Motor neuron (in vitro differentiated cells): Measurements from ENCODE around the gene TAS1R2. TPM values are rescaled to one million over a fixed set of nuclear protein-coding genes. Genes with fewer than 3 reads are reported as not detected.
"Not testable (repeated sequence)": the region's sequence is repeated elsewhere in the genome, so short reads cannot be mapped to it uniquely, and the experiment has no call there.

Source experiments
- ATAC-seq, 8 experiments: fragments of 200-7000 bp; cut with Tn5 transposase; replicated peaks in 6 of 8; 2 replicates each; pipeline ENCODE4 v1.8.0; 2021; ENCODE audit warnings: mild to moderate bottlenecking in 8 of 8, moderate library complexity in 8 of 8
- H3K27ac ChIP-seq, 2 donors: fragments of 250-450 bp; sonication (Bioruptor Pico); 2 replicates each; pipeline ENCODE4 v1.9.0; 2021; ENCODE audit warnings: antibody characterized with exemption in 2 of 2, mild to moderate bottlenecking in 2 of 2, moderate library complexity in 1 of 2
- H3K4me1 ChIP-seq, 2 donors: fragments of 250-450 bp; sonication (Bioruptor Pico); replicated peaks in 1 of 2; 2 replicates each; pipeline ENCODE4 v1.6.1; 2021; ENCODE audit warnings: antibody characterized with exemption in 2 of 2, mild to moderate bottlenecking in 2 of 2, moderate library complexity in 1 of 2
- H3K4me3 ChIP-seq, 5 donors: fragments of 250-450 bp; sonication (Bioruptor Pico); 2 replicates each; pipeline ENCODE4 v1.9.0; 2021; ENCODE audit warnings: antibody characterized with exemption in 5 of 5, mild to moderate bottlenecking in 5 of 5, moderate library complexity in 4 of 5
- WGBS, 10 experiments: fragments of 450-650 bp; shearing (Covaris generic); methylation state at CpG; one replicate each; pipeline ENCODE4 v1.0.0; 2022; 5-methylcytosine and 5-hydroxymethylcytosine counted together
- in situ Hi-C, 9 experiments: fragments of 400-800 bp; cut with MboI; loops; one replicate each; pipeline ENCODE4 v1.15.0; 2021; ENCODE audit warnings: low sequenced_read_pairs in 9 of 9, low pct_unique_long_range_greater_than_20kb in 2 of 9; ENCODE audit not compliant: unreplicated experiment in 9 of 9
- total RNA-seq, 8 experiments: library from RNA; unstranded; fragments of 300-600 nt; gene quantifications; 2 replicates each; pipeline versions ENCODE4 v1.2.3 to v1.2.4, GENCODE V29; 2022

TAS1R2 gene
- total RNA-seq, 8 experiments from 2014 or later = 0.10 to 0.31 (median 0.21) TPM; not detected in 4

GRCh38 chr1:18898567-18898966 lies 39.1 kb upstream of the TAS1R2 start:
- in situ Hi-C loops = loop anchor here in 1 of 9 experiments (25.0 kb wide), 1 partner anchor 764 kb away; the partner anchor contains the start of gene HTR6

GRCh38 chr1:18895317-18895716 lies 35.9 kb upstream of the TAS1R2 start:
- no peak overlapping the region for H3K4me3 ChIP-seq
- in situ Hi-C loops = loop anchor here in 1 of 9 experiments (25.0 kb wide), 1 partner anchor 767 kb away; the partner anchor contains the start of gene HTR6
- WGBS, 10 experiments = 80 to 100% (median 91%) methylated on average over 1 to 6 of the region's 6 CpGs; no CpG with 5 or more reads in 4 of the 10 experiments
- no peak overlapping the region for H3K27ac ChIP-seq
- no peaks in the 10 kb centered on the region for H3K4me1 ChIP-seq
- ATAC-seq = no peak

More at GRCh38 chr1:18898567-18898966, 39.1 kb upstream of the TAS1R2 start:
- WGBS, 10 experiments = 50 to 100% (median 86%) methylated on average over 1 to 8 of the region's 8 CpGs; no CpG with 5 or more reads in 3 of the 10 experiments
- ATAC-seq = no peak
- Histone ChIP-seq H3K27ac (no peak overlapping the region), H3K4me3 (no peak overlapping the region), H3K4me1 (peaks cover 7 to 8% of the 10 kb centered on the region in 2 donors)

- Histone ChIP-seq H3K4me3 (no peak overlapping the region), H3K27ac (no peak overlapping the region), H3K4me1 (no peaks in the 10 kb centered on the region)
- in situ Hi-C loops = loop anchor here in 1 of 9 experiments (25.0 kb wide), 1 partner anchor 769 kb away; the partner anchor contains the start of gene HTR6
- WGBS, 10 experiments = 41 to 91% (median 85%) methylated on average over 1 to 7 of the region's 7 CpGs; no CpG with 5 or more reads in 1 of the 10 experiments
- peak in 2 of 8 experiments; percentile 48 to 58 for ATAC-seq
Observed at GRCh38 chr1:18893120-18893519, 33.7 kb upstream of the TAS1R2 start.

GRCh38 chr1:18891858-18892257 lies 32.4 kb upstream of the TAS1R2 start:
- not testable (repeated sequence) for H3K27ac ChIP-seq, H3K4me1 ChIP-seq, H3K4me3 ChIP-seq
- peak in 2 of 8 experiments; percentile 17 to 23 for ATAC-seq
- in situ Hi-C loops = loop anchor here in 1 of 9 experiments (25.0 kb wide), 1 partner anchor 770 kb away; the partner anchor contains the start of gene HTR6
- WGBS, 10 experiments = 74 to 90% (median 87%) methylated on average over 2 to 7 of the region's 7 CpGs; no CpG with 5 or more reads in 5 of the 10 experiments

DNA sequence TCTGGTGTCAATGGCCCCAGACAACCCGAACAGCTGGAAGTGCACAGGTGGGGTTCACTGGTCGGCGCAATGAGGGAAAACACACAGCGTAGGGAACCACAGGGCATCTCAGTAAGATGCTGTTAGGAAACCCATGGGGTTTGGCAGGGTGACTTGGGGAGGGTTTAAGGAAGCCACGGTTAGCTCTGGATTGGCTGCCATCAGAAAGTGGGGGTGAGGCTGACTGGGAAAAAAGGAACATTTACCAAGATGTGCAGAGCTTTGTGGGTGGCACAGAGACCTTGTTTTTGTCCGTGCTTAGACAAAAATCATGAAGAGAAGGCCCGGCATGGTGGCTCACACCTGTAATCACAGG lies 31.9 kb upstream of the TAS1R2 start:
- no peaks in the 10 kb centered on the region for H3K4me1 ChIP-seq
- 80 to 100% (median 93%) methylated on average over 1 to 7 of the region's 7 CpGs; no CpG with 5 or more reads in 2 of the 10 experiments for WGBS, 10 experiments
- H3K27ac ChIP-seq = no peak overlapping the region
- no peak for ATAC-seq
- in situ Hi-C loops = loop anchor here in 1 of 9 experiments (25.0 kb wide), 1 partner anchor 771 kb away; the partner anchor contains the start of gene HTR6
- H3K4me3 ChIP-seq = no peak overlapping the region

GRCh38 chr1:18890706-18891425 lies 31.4 kb upstream of the TAS1R2 start:
- ATAC-seq = no peak

DNA sequence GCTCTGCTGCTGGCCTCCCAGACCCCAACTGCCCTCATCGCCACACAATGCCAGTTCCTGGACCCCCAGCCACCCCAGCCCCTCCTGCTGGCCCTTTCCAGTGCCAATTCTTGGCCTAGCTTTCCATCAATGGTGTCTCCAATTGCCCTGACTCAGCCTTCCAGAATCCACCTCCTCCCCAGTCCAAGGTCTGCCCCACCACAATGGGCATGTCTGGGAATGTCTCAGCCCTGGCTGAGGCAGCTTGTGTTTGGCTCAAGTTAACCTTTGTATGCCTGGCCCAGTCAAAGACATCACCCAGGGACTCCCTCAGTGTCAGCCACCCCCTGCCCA lies 26.5 kb upstream of the TAS1R2 start:
- ATAC-seq = no peak
- in situ Hi-C loops = loop anchor here in 1 of 9 experiments (25.0 kb wide), 1 partner anchor 776 kb away; the partner anchor contains the start of gene HTR6
- peaks cover 0 to 9% of the 10 kb centered on the region in 2 donors for H3K4me1 ChIP-seq
- WGBS, 10 experiments = no CpG with 5 or more reads among the region's 1 CpG
- H3K27ac ChIP-seq = no peak overlapping the region
- H3K4me3 ChIP-seq = no peak overlapping the region

More at GRCh38 chr1:18890706-18891425, 31.4 kb upstream of the TAS1R2 start:
- H3K27ac ChIP-seq = no peak overlapping the region
- no peaks in the 10 kb centered on the region for H3K4me1 ChIP-seq
- WGBS, 10 experiments = 40 to 85% (median 60%) methylated on average over 1 to 4 of the region's 6 CpGs; no CpG with 5 or more reads in 1 of the 10 experiments
- in situ Hi-C loops = loop anchor here in 1 of 9 experiments (25.0 kb wide), 1 partner anchor 771 kb away; the partner anchor contains the start of gene HTR6
- no peak overlapping the region for H3K4me3 ChIP-seq

DNA sequence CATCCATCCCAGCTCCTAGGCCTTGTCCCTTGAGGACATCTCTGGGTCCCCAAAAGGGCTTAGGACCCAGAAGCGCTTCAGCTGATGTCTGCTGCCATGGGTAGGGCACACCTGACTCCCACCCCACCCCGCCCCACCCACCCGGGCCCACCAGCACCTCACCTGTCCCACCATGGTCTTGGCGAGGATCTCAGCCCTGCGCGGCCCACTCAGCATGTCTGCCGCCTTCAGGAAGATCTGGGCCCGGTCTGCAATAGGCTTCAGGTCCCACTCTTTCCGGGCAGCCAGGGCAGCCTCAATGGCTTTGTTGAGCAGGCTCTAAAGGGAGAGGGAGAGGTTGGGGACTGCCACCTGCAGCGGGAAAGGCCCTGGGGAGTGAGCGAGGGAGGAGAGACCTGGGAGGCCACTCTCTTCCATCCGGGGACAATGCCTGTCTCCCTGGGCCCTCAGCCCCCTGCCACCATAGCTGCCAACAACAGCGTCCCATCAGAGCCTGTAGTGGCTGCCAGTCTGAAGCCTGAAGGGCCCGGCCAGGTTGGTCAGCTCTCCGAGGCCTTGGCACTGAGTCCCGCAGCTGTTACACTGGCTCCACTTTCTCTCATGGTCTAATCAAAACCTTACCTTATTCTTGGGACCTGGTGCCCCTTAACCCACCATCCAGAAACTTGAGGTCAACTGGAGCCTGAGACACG lies 26.0 kb upstream of the TAS1R2 start:
- in situ Hi-C loops = loop anchor here in 1 of 9 experiments (25.0 kb wide), 1 partner anchor 777 kb away; the partner anchor contains the start of gene HTR6
- Histone ChIP-seq H3K4me1 (peaks cover 0 to 9% of the 10 kb centered on the region in 2 donors), H3K4me3 (no peak overlapping the region), H3K27ac (no peak overlapping the region)
- 88 to 100% (median 96%) methylated on average over 1 to 5 of the region's 17 CpGs; no CpG with 5 or more reads in 6 of the 10 experiments for WGBS, 10 experiments
- no peak for ATAC-seq

GRCh38 chr1:18884727-18885126 lies 25.3 kb upstream of the TAS1R2 start:
- ATAC-seq = no peak
- Histone ChIP-seq H3K4me3 (no peak overlapping the region), H3K4me1 (peaks cover 5 to 16% of the 10 kb centered on the region in 2 donors), H3K27ac (no peak overlapping the region)
- 48 to 93% (median 79%) methylated on average over 1 to 6 of the region's 6 CpGs; no CpG with 5 or more reads in 2 of the 10 experiments for WGBS, 10 experiments
- in situ Hi-C loops = loop anchor here in 1 of 9 experiments (25.0 kb wide), 1 partner anchor 778 kb away; the partner anchor contains the start of gene HTR6

DNA sequence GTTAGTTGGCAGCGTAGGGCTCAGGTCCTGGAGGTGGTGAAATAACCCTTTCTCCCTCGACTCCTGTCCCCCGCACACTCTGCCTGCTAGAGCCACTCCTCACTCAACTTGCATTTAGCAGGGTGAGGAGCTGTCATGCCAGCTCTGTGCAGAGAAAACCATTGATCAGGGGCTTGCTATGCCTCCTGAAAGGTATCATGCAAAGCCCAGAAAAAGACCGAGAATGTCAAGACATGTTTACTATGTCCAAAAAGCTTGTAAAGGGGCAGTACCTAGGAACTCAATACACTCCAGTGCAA lies 24.9 kb upstream of the TAS1R2 start:
- in situ Hi-C loops = loop anchor here in 1 of 9 experiments (25.0 kb wide), 1 partner anchor 778 kb away; the partner anchor contains the start of gene HTR6
- 21 to 42% (median 33%) methylated on average over 1 to 4 of the region's 4 CpGs; no CpG with 5 or more reads in 3 of the 10 experiments for WGBS, 10 experiments
- H3K4me3 ChIP-seq = no peak overlapping the region
- peak in 3 of 8 experiments; percentile 3 to 24 (median 14) for ATAC-seq
- H3K27ac ChIP-seq = no peak overlapping the region
- peaks cover 9 to 19% of the 10 kb centered on the region in 2 donors for H3K4me1 ChIP-seq

DNA sequence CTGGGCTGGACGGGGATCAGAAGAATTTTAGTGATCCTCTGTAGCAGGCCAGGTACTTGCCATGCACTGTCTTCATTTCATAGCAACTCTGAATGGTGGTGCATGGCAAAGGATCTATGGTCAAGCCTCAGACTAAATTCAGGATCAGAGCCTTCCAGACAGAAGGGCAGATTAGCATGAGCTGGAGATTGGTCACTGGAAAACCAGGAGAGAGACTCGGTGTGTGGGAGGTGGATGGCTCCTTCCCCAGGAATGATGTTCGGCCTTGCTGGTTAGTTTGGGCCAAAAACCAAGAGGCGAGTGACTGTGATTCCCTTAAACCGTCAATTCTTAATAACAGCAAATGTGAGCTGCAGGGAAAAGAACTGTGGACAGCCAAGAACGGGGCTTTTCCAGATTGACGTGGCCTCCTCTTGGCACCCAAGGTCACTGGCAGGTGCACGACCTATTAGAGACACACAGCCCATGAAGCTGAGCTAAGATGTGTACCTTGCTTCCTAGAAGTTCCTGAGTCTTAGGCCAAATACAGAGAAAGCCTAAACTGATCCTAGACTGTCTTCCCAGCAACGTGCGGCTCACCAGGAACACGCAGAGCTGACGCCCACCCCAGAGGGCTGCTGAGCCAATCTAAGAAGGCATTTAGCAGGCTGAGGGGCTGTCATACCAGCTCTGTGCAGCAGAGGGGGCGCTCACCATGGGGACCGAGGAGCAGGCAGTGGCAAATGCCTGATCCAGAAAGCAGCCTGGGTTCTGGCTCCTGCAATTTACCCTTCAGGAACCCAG lies 24.4 kb upstream of the TAS1R2 start:
- Histone ChIP-seq H3K4me1 (peaks cover 11 to 24% of the 10 kb centered on the region in 2 donors), H3K27ac (no peak overlapping the region), H3K4me3 (no peak overlapping the region)
- 0 to 100% (median 50%) methylated on average over 1 to 12 of the region's 14 CpGs; no CpG with 5 or more reads in 1 of the 10 experiments for WGBS, 10 experiments
- in situ Hi-C loops = loop anchor here in 1 of 9 experiments (25.0 kb wide), 1 partner anchor 778 kb away; the partner anchor contains the start of gene HTR6
- peak in 7 of 8 experiments; percentile 16 to 89 (median 56) for ATAC-seq

DNA sequence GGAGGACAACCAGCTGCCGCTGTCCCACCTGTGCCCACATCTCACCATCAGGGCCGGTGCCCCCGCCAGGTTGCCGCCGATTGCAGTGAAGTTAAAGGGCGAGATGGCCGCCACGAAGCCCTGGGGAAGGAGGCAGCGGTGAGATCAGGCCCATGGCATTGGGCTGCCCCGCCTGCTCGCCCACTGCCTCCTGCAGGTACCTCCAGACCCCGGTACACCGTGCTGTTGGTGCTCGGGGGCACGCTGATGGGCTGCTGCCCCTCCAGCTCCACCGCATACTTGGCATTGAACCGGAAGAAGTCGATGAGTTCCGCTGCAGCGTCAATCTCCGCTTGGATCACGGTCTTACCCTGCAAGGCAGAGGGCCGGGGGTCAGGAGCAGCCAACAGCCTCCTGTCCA lies 23.6 kb upstream of the TAS1R2 start:
- H3K27ac ChIP-seq = peak overlapping the region in 1 of 2 donors; percentile 3
- H3K4me3 ChIP-seq = no peak overlapping the region
- in situ Hi-C loops = loop anchor here in 1 of 9 experiments (25.0 kb wide), 1 partner anchor 779 kb away; the partner anchor contains the start of gene HTR6
- peaks cover 11 to 25% of the 10 kb centered on the region in 2 donors for H3K4me1 ChIP-seq
- WGBS, 10 experiments = 95 to 100% (median 98%) methylated on average over 2 to 18 of the region's 23 CpGs; no CpG with 5 or more reads in 7 of the 10 experiments
- no peak for ATAC-seq
